Adrenal gland (tissue), 12 donors: Measurements from ENCODE around the gene LDHAL6A. TPM values are rescaled to one million over a fixed set of nuclear protein-coding genes. Genes with fewer than 3 reads are reported as not detected.
A peak's percentile ranks its signal among the peaks of the same experiment; 100 is the strongest.

Experiments
- DNase-seq, 7 donors: peaks; one replicate each; pipeline ENCODE4 v3.0.0-alpha.2; 2019 to 2020
- H3K27ac ChIP-seq, 5 donors: fragments of 200-600 bp; sonication (generic) in 4 of 5; 1 replicate in 3 of 5; 2 replicates in 2 of 5; pipeline versions ENCODE4 v1.5.1 to v1.8.0; 2016 to 2020; ENCODE audit warnings: mild to moderate bottlenecking in 1 of 5
- H3K27me3 ChIP-seq: fragments of 200-600 bp; 2 replicates; pipeline ENCODE4 v1.8.0; 2021
- H3K36me3 ChIP-seq, 2 donors: fragments of 200-600 bp; replicated peaks in 1 of 2; 1 replicate in 1 of 2; 2 replicates in 1 of 2; pipeline versions ENCODE4 v1.5.1 to v1.8.0; 2018 to 2022
- H3K4me1 ChIP-seq, 2 donors: fragments of 200-600 bp; replicated peaks in 1 of 2; 1 replicate in 1 of 2; 2 replicates in 1 of 2; pipeline versions ENCODE4 v1.5.1 to v1.8.0; 2018 to 2021
- H3K4me3 ChIP-seq, 4 donors: fragments of 200-600 bp; sonication (generic) in 3 of 4; one replicate each; pipeline ENCODE4 v1.5.1; 2016 to 2018
- H3K9me3 ChIP-seq, 3 donors: fragments of 200-600 bp; sonication (generic) in 1 of 3; replicated peaks in 1 of 3; 1 replicate in 2 of 3; 2 replicates in 1 of 3; pipeline versions ENCODE4 v1.5.1 to v1.8.0; 2016 to 2021
- POLR2A ChIP-seq, 2 donors: fragments of 450-650 bp; IDR thresholded peaks; one replicate each; pipeline ENCODE4 v1.6.1; 2017; ENCODE audit warnings: antibody characterized with exemption in 2 of 2, mild to moderate bottlenecking in 2 of 2, moderate library complexity in 1 of 2
- WGBS, 4 donors: extraction: QIAGEN DNeasy Blood & Tissue Kit in 2 of 4; methylation state at CpG; one replicate each; pipeline versions ENCODE4 v1.1.5 to v1.1.7; 2013 to 2017; 5-methylcytosine and 5-hydroxymethylcytosine counted together
- intact Hi-C, 2 donors: fragments of 100-400 bp; cut with DNase I; formaldehyde crosslinking; loops; one replicate each; pipeline versions ENCODE4 v1.14.1 to v1.15.0; 2022 to 2023
- polyA plus RNA-seq, 3 donors: library from polyadenylated mRNA; stranded (reverse); fragments of 200-250 nt in 2 of 3; fragments of 350-450 nt in 1 of 3; fragmentation: Illumina TruSeq in 1 of 3; extraction: RNeasy Lipid Tissue Mini Kit (QIAGEN cat#74804) in 1 of 3; gene quantifications; one replicate each; pipeline ENCODE4 v1.2.3, GENCODE V29; 2013 to 2014
- total RNA-seq, 9 donors: library from RNA; depleted of rRNA in 4 of 9; stranded (reverse); fragments of >200 nt in 4 of 9; fragments of 120-200 nt in 1 of 9; fragmentation: NEBNext Ultra II Directional in 1 of 9; extraction: Animal tissue kit (Norgen Biotek cat#: 25700) in 1 of 9; gene quantifications; one replicate each; pipeline versions ENCODE4 v1.1.0 to v1.2.4, GENCODE V29; 2013 to 2023
- TF ChIP-seq, protein P1 (sequence below), 6 experiments: fragments of 450-650 bp in 4 of 6; fragments of 200-600 bp in 2 of 6; sonication (generic) in 1 of 6; IDR thresholded peaks; 1 replicate in 5 of 6; 2 replicates in 1 of 6; pipeline versions ENCODE4 v1.5.1 to v1.8.0; 2016 to 2021; ENCODE audit warnings: antibody characterized with exemption in 6 of 6, mild to moderate bottlenecking in 2 of 6, moderate library complexity in 1 of 6
- donor health status: healthy with polysubstance abuse.
- donor health status: Bipolar disorder and iron deficiency.
- donor health status: DM: yes; HTN: yes; CAD: no.
- donor health status: DM: no; HTN: no; CAD: no.
- donor health status: DM: no; HTN: no; CAD: no.
- donor health status: DM: yes; HTN: yes; CAD: no.

The LDHAL6A gene
- total and polyA plus RNA-seq, 12 donors: 0.08 to 1.4 (median 0.13) TPM; not detected in 9

DNA sequence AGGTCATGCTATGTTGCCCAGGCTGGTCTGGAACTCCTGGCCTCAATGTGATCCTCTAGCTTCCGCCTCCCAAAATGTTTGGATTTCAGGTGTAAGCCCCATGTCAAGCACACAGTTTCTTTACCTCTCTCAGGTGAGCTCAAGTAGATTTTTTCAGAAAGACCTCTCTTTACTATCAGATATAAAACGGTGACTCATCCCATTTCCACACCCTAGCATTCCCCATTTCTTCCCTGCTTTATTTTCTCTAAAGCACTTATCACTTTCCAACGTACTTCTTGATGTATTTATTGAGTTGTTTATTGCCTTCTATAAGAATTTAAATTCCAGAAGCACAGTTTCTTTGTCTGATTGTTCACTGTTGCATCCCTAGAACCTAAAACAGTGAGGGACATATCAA lies 67.4 kb downstream of the LDHAL6A start:
- Histone ChIP-seq H3K4me3 (no peak overlapping the region), H3K27me3 (no peaks in the 10 kb centered on the region), H3K36me3 (no peaks in the 10 kb centered on the region), H3K9me3 (no peaks in the 10 kb centered on the region), H3K27ac (no peak overlapping the region), H3K4me1 (peaks cover 17 to 46% of the 10 kb centered on the region in 2 donors)
- DNase-seq: no peak
- no peak for TF ChIP-seq POLR2A (IDR thresholded peaks at IDR 0.05)
- TF ChIP-seq, protein P1, sequence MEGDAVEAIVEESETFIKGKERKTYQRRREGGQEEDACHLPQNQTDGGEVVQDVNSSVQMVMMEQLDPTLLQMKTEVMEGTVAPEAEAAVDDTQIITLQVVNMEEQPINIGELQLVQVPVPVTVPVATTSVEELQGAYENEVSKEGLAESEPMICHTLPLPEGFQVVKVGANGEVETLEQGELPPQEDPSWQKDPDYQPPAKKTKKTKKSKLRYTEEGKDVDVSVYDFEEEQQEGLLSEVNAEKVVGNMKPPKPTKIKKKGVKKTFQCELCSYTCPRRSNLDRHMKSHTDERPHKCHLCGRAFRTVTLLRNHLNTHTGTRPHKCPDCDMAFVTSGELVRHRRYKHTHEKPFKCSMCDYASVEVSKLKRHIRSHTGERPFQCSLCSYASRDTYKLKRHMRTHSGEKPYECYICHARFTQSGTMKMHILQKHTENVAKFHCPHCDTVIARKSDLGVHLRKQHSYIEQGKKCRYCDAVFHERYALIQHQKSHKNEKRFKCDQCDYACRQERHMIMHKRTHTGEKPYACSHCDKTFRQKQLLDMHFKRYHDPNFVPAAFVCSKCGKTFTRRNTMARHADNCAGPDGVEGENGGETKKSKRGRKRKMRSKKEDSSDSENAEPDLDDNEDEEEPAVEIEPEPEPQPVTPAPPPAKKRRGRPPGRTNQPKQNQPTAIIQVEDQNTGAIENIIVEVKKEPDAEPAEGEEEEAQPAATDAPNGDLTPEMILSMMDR (IDR thresholded peaks at IDR 0.05): no peak
- WGBS, 4 donors: 69 to 78% (median 75%) methylated on average over 3 of the region's 3 CpGs
- intact Hi-C loops: loop anchor here in 1 of 2 donors (10.0 kb wide), 1 partner anchor 198 kb away; the partner anchor contains the start of genes GTF2H1 and HPS5

- no peaks in the 10 kb centered on the region for H3K9me3 ChIP-seq
- H3K4me1 ChIP-seq: peaks cover 17 to 46% of the 10 kb centered on the region in 2 donors
- DNase-seq: no peak
- WGBS, 4 donors: 54 to 81% (median 67%) methylated on average over 1 of the region's 1 CpG
- TF ChIP-seq, protein P1 (IDR thresholded peaks at IDR 0.05): no peak
- H3K27me3 ChIP-seq: no peaks in the 10 kb centered on the region
- intact Hi-C loops: loop anchor here in 1 of 2 donors (10.0 kb wide), 1 partner anchor 199 kb away; the partner anchor contains the start of genes GTF2H1 and HPS5
- no peak overlapping the region for H3K4me3 ChIP-seq
- no peak overlapping the region for H3K27ac ChIP-seq
- no peaks in the 10 kb centered on the region for H3K36me3 ChIP-seq
Observed at GRCh38 chr11:18524248-18524647, 68.6 kb downstream of the LDHAL6A start.

- no peak for TF ChIP-seq POLR2A (IDR thresholded peaks at IDR 0.05)
- TF ChIP-seq, protein P1 (IDR thresholded peaks at IDR 0.05): no peak
- no peaks in the 10 kb centered on the region for H3K27me3 ChIP-seq
- WGBS, 4 donors: 0 to 1% (median 1%) methylated on average over 8 of the region's 8 CpGs
- no peak for DNase-seq
- H3K4me3 ChIP-seq: peak overlapping the region; percentile 37 to 100 (median 77)
- intact Hi-C loops: loop anchor here in 1 of 2 donors (10.0 kb wide), 1 partner anchor 201 kb away; the partner anchor contains the start of genes GTF2H1 and HPS5
- H3K36me3 ChIP-seq: no peaks in the 10 kb centered on the region
- peak overlapping the region; percentile 77 to 98 (median 95) for H3K27ac ChIP-seq
- no peaks in the 10 kb centered on the region for H3K9me3 ChIP-seq
- peaks cover 17 to 46% of the 10 kb centered on the region in 2 donors for H3K4me1 ChIP-seq
Observed at GRCh38 chr11:18526130-18526520, 70.5 kb downstream of the LDHAL6A start.

DNA sequence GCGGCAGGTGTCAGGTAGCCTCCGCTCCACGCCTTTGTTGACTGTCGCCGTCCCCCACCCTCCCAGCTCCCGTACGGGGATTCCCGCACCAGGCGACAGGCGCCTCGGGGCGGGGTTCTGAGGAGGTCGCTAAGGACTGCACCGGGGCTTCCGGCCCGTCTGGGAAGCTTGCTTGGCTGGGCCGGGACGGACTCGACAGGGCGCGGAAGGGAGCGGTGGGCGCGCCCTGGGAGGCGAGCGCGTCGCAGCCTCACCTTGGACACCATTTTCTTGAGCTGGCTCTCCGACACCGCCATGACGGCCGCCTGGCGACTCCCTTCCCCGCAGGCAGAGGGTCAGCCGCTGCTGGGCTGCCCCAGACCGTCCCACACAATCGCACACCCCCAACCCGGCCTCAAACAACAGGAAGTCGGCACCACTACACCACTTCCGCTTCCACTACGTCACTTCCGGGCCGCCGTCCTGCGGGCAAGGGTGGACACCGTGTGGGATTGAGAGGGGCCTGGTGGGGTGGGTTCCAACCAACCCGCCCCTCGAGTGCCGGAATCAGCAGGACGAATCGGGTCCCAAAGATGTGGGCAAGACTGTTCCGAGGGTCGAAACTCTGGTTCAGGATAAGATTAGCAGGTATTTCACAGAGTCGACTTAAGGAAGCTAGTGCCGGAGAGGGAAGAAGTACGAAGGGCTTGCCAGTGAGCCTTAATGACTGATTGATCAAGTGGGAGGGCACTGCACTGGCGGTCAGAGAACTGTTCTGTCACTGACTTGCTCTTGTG lies 71.1 kb downstream of the LDHAL6A start, which contains the start of gene TSG101:
Gene TSG101 (minus strand): TSS at position 422 of the 776 bp plus-strand sequence. CDS start 126 bp downstream, at position 296.
- peak within 1 kb of the TSS; percentile 77 to 98 (median 95) for H3K27ac ChIP-seq
- peaks cover 17 to 46% of the 10 kb centered on the region in 2 donors for H3K4me1 ChIP-seq
- TF ChIP-seq, protein P1 (IDR thresholded peaks at IDR 0.05): peak in 1 of 6 experiments; percentile 0
- TF ChIP-seq POLR2A (IDR thresholded peaks at IDR 0.05): peak; percentile 67 to 82
- WGBS, 4 donors: 0 to 1% (median 0%) methylated on average over 10 to 57 of the region's 57 CpGs
- DNase-seq: peak; percentile 93 to 97 (median 94)
- intact Hi-C loops: loop anchor here in 1 of 2 donors (10.0 kb wide), 1 partner anchor 202 kb away; the partner anchor contains the start of genes GTF2H1 and HPS5
- H3K9me3 ChIP-seq: no peaks in the 10 kb centered on the region
- H3K4me3 ChIP-seq: peak within 1 kb of the TSS; percentile 37 to 100 (median 77)
- no peaks in the 10 kb centered on the region for H3K27me3 ChIP-seq
- H3K36me3 ChIP-seq: no peaks in the 10 kb centered on the region
